Measurements from ENCODE around the gene EDARADD.

The EDARADD gene

GRCh38 chr1:236371083-236371482, 23.0 kb upstream of the EDARADD start:
- Histone ChIP-seq H3K4me1 (ENCODE audit: insufficient read depth, insufficient read length) (no peaks in the 10 kb centered on the region), H3K36me3 (ENCODE audit: insufficient read depth, insufficient read length, low read length) (no peaks in the 10 kb centered on the region), H3K9me3 (ENCODE audit: insufficient read depth, low read length) (no peaks in the 10 kb centered on the region), H3K4me3 (ENCODE audit: insufficient read length, low read depth) (no peak overlapping the region), H3K27me3 (ENCODE audit: insufficient read depth, insufficient read length) (no peaks in the 10 kb centered on the region), H3K9ac (ENCODE audit: insufficient read length, low read depth) (no peak overlapping the region)
- DNase-seq (ENCODE audit: low read depth, low spot score), result no peak
- no peak for TF ChIP-seq ZNF274 (IDR thresholded peaks at IDR 0.05; ENCODE audit: low read depth, low read length)
- no peak for TF ChIP-seq SUZ12 (IDR thresholded peaks at IDR 0.05; ENCODE audit: extremely low read depth, insufficient read depth, insufficient read length)
- TF ChIP-seq YY1 (IDR thresholded peaks at IDR 0.05; ENCODE audit: insufficient read depth, insufficient read length), result no peak

- TF ChIP-seq ZNF274 (IDR thresholded peaks at IDR 0.05; ENCODE audit: low read depth, low read length), result no peak
- no peak for TF ChIP-seq YY1 (IDR thresholded peaks at IDR 0.05; ENCODE audit: insufficient read depth, insufficient read length)
- no peak for TF ChIP-seq SUZ12 (IDR thresholded peaks at IDR 0.05; ENCODE audit: extremely low read depth, insufficient read depth, insufficient read length)
- no peaks in the 10 kb centered on the region for H3K4me1 ChIP-seq (ENCODE audit: insufficient read depth, insufficient read length)
- no peak overlapping the region for H3K9ac ChIP-seq (ENCODE audit: insufficient read length, low read depth)
- no peaks in the 10 kb centered on the region for H3K27me3 ChIP-seq (ENCODE audit: insufficient read depth, insufficient read length)
- DNase-seq (ENCODE audit: low read depth, low spot score), result no peak
- no peaks in the 10 kb centered on the region for H3K36me3 ChIP-seq (ENCODE audit: insufficient read depth, insufficient read length, low read length)
- H3K9me3 ChIP-seq (ENCODE audit: insufficient read depth, low read length), result peaks cover 10% of the 10 kb centered on the region
- H3K4me3 ChIP-seq (ENCODE audit: insufficient read length, low read depth), result no peak overlapping the region
Measured at GRCh38 chr1:236377832-236378535, 16.1 kb upstream of the EDARADD start.

- H3K9ac ChIP-seq (ENCODE audit: insufficient read length, low read depth), result no peak overlapping the region
- TF ChIP-seq ZNF274 (IDR thresholded peaks at IDR 0.05; ENCODE audit: low read depth, low read length) (no peak), YY1 (IDR thresholded peaks at IDR 0.05; ENCODE audit: insufficient read depth, insufficient read length) (no peak), SUZ12 (IDR thresholded peaks at IDR 0.05; ENCODE audit: extremely low read depth, insufficient read depth, insufficient read length) (no peak)
- H3K36me3 ChIP-seq (ENCODE audit: insufficient read depth, insufficient read length, low read length), result no peaks in the 10 kb centered on the region
- no peak for DNase-seq (ENCODE audit: low read depth, low spot score)
- H3K9me3 ChIP-seq (ENCODE audit: insufficient read depth, low read length), result peaks cover 10% of the 10 kb centered on the region
- no peaks in the 10 kb centered on the region for H3K4me1 ChIP-seq (ENCODE audit: insufficient read depth, insufficient read length)
- no peak overlapping the region for H3K4me3 ChIP-seq (ENCODE audit: insufficient read length, low read depth)
- no peaks in the 10 kb centered on the region for H3K27me3 ChIP-seq (ENCODE audit: insufficient read depth, insufficient read length)
Measured at GRCh38 chr1:236381565-236382158, 12.4 kb upstream of the EDARADD start.

- no peaks in the 10 kb centered on the region for H3K4me1 ChIP-seq (ENCODE audit: insufficient read depth, insufficient read length)
- H3K27me3 ChIP-seq (ENCODE audit: insufficient read depth, insufficient read length), result no peaks in the 10 kb centered on the region
- no peak overlapping the region for H3K4me3 ChIP-seq (ENCODE audit: insufficient read length, low read depth)
- H3K9ac ChIP-seq (ENCODE audit: insufficient read length, low read depth), result no peak overlapping the region
- DNase-seq (ENCODE audit: low read depth, low spot score), result no peak
- peaks cover 9% of the 10 kb centered on the region; the same call in 1 of the 2 replicates for H3K9me3 ChIP-seq (ENCODE audit: insufficient read depth, low read length)
- no peak for TF ChIP-seq YY1 (IDR thresholded peaks at IDR 0.05; ENCODE audit: insufficient read depth, insufficient read length)
- TF ChIP-seq SUZ12 (IDR thresholded peaks at IDR 0.05; ENCODE audit: extremely low read depth, insufficient read depth, insufficient read length), result no peak
- no peak for TF ChIP-seq ZNF274 (IDR thresholded peaks at IDR 0.05; ENCODE audit: low read depth, low read length)
- no peaks in the 10 kb centered on the region for H3K36me3 ChIP-seq (ENCODE audit: insufficient read depth, insufficient read length, low read length)
Measured at GRCh38 chr1:236388332-236388731, 5.8 kb upstream of the EDARADD start.

GRCh38 chr1:236389253-236389652, 4.8 kb upstream of the EDARADD start:
- Histone ChIP-seq H3K9ac (ENCODE audit: insufficient read length, low read depth) (no peak overlapping the region), H3K4me3 (ENCODE audit: insufficient read length, low read depth) (no peak overlapping the region), H3K27me3 (ENCODE audit: insufficient read depth, insufficient read length) (peaks cover 9% of the 10 kb centered on the region), H3K9me3 (ENCODE audit: insufficient read depth, low read length) (peaks cover 9% of the 10 kb centered on the region; the same call in 1 of the 2 replicates), H3K36me3 (ENCODE audit: insufficient read depth, insufficient read length, low read length) (no peaks in the 10 kb centered on the region), H3K4me1 (ENCODE audit: insufficient read depth, insufficient read length) (no peaks in the 10 kb centered on the region)
- TF ChIP-seq SUZ12 (IDR thresholded peaks at IDR 0.05; ENCODE audit: extremely low read depth, insufficient read depth, insufficient read length), result no peak
- no peak for TF ChIP-seq ZNF274 (IDR thresholded peaks at IDR 0.05; ENCODE audit: low read depth, low read length)
- TF ChIP-seq YY1 (IDR thresholded peaks at IDR 0.05; ENCODE audit: insufficient read depth, insufficient read length), result no peak
- DNase-seq (ENCODE audit: low read depth, low spot score), result no peak

- Histone ChIP-seq H3K36me3 (ENCODE audit: insufficient read depth, insufficient read length, low read length) (no peaks in the 10 kb centered on the region), H3K9me3 (ENCODE audit: insufficient read depth, low read length) (peaks cover 9% of the 10 kb centered on the region; the same call in 1 of the 2 replicates), H3K9ac (ENCODE audit: insufficient read length, low read depth) (no peak overlapping the region), H3K27me3 (ENCODE audit: insufficient read depth, insufficient read length) (peaks cover 27% of the 10 kb centered on the region), H3K4me1 (ENCODE audit: insufficient read depth, insufficient read length) (no peaks in the 10 kb centered on the region), H3K4me3 (ENCODE audit: insufficient read length, low read depth) (no peak overlapping the region)
- TF ChIP-seq ZNF274 (IDR thresholded peaks at IDR 0.05; ENCODE audit: low read depth, low read length) (no peak), YY1 (IDR thresholded peaks at IDR 0.05; ENCODE audit: insufficient read depth, insufficient read length) (no peak), SUZ12 (IDR thresholded peaks at IDR 0.05; ENCODE audit: extremely low read depth, insufficient read depth, insufficient read length) (no peak)
- no peak for DNase-seq (ENCODE audit: low read depth, low spot score)
Measured at GRCh38 chr1:236391008-236391407, 3.1 kb upstream of the EDARADD start.

- peaks cover 2% of the 10 kb centered on the region for H3K4me1 ChIP-seq (ENCODE audit: insufficient read depth, insufficient read length)
- no peak for DNase-seq (ENCODE audit: low read depth, low spot score)
- peaks cover 37% of the 10 kb centered on the region for H3K27me3 ChIP-seq (ENCODE audit: insufficient read depth, insufficient read length)
- H3K9me3 ChIP-seq (ENCODE audit: insufficient read depth, low read length), result peaks cover 9% of the 10 kb centered on the region; the same call in 1 of the 2 replicates
- H3K4me3 ChIP-seq (ENCODE audit: insufficient read length, low read depth), result no peak overlapping the region
- no peaks in the 10 kb centered on the region for H3K36me3 ChIP-seq (ENCODE audit: insufficient read depth, insufficient read length, low read length)
- H3K9ac ChIP-seq (ENCODE audit: insufficient read length, low read depth), result no peak overlapping the region
- no peak for TF ChIP-seq SUZ12 (IDR thresholded peaks at IDR 0.05; ENCODE audit: extremely low read depth, insufficient read depth, insufficient read length)
- TF ChIP-seq ZNF274 (IDR thresholded peaks at IDR 0.05; ENCODE audit: low read depth, low read length), result no peak
- TF ChIP-seq YY1 (IDR thresholded peaks at IDR 0.05; ENCODE audit: insufficient read depth, insufficient read length), result no peak
Measured at GRCh38 chr1:236392182-236392581, 1.9 kb upstream of the EDARADD start.

All from NT2/D1 (cell line).